HepG2 (cell line): Measurements from ENCODE around the gene KDM4B. TPM values are rescaled to one million over a fixed set of nuclear protein-coding genes. Genes with fewer than 3 reads are reported as not detected.

Source experiments
- ARID4A ChIP-seq: sonication (generic); formaldehyde crosslinking; IDR thresholded peaks from 2 replicates; pipeline ENCODE4 v1.5.0; 2020; ENCODE audit warnings: mild to moderate bottlenecking, missing genetic modification reagents, borderline replicate concordance
- CHCHD3 ChIP-seq: sonication (generic); formaldehyde crosslinking; IDR thresholded peaks from 2 replicates; pipeline ENCODE4 v1.8.0; 2022; ENCODE audit warnings: mild to moderate bottlenecking, missing genetic modification reagents, moderate library complexity
- ETV6 ChIP-seq: sonication (generic); formaldehyde crosslinking; conservative IDR thresholded peaks from 2 replicates; pipeline ENCODE4 v1.4.0; 2020; ENCODE audit warnings: missing genetic modification reagents
- FOXC1 ChIP-seq: sonication (generic); formaldehyde crosslinking; IDR thresholded peaks from 2 replicates; pipeline ENCODE4 v1.8.0; 2022; ENCODE audit warnings: mild to moderate bottlenecking, missing genetic modification reagents, borderline replicate concordance
- HNF4A ChIP-seq: sonication (generic); formaldehyde crosslinking; IDR thresholded peaks from 2 replicates; pipeline ENCODE4 v1.4.0; 2020; ENCODE audit warnings: missing genetic modification reagents
- KDM3A ChIP-seq: IDR thresholded peaks from 2 replicates; pipeline ENCODE4 v1.6.1; 2018; ENCODE audit warnings: low read depth, missing compliant biosample characterization
- MEIS2 ChIP-seq: sonication (generic); formaldehyde crosslinking; IDR thresholded peaks from 2 replicates; pipeline ENCODE4 v1.9.0; 2021; ENCODE audit warnings: mild to moderate bottlenecking, missing genetic modification reagents
- POGZ ChIP-seq: sonication (generic); formaldehyde crosslinking; IDR thresholded peaks from 2 replicates; pipeline ENCODE4 v1.4.0; 2020; ENCODE audit warnings: mild to moderate bottlenecking, missing genetic modification reagents
- RAD21 ChIP-seq: fragments of 450-650 bp; formaldehyde crosslinking; IDR thresholded peaks from 2 replicates; pipeline ENCODE4 v1.5.0; 2020; ENCODE audit warnings: mild to moderate bottlenecking
- SMC3 ChIP-seq: IDR thresholded peaks from 2 replicates; pipeline ENCODE4 v1.6.1; 2011; ENCODE audit warnings: low read length, improper control_type of control experiment
- THAP7 ChIP-seq: sonication (generic); formaldehyde crosslinking; IDR thresholded peaks from 2 replicates; pipeline ENCODE4 v1.8.1; 2023; ENCODE audit warnings: mild to moderate bottlenecking, missing genetic modification reagents
- ZFAT ChIP-seq: sonication (generic); formaldehyde crosslinking; conservative IDR thresholded peaks from 2 replicates; pipeline ENCODE4 v1.8.1; 2023; ENCODE audit warnings: missing genetic modification reagents, inconsistent platforms
- ZFP62 ChIP-seq: sonication (generic); formaldehyde crosslinking; IDR thresholded peaks from 2 replicates; pipeline ENCODE4 v1.4.0; 2020; ENCODE audit warnings: missing genetic modification reagents
- ZNF607 ChIP-seq: sonication (generic); formaldehyde crosslinking; IDR thresholded peaks from 2 replicates; pipeline ENCODE4 v1.5.1; 2020; ENCODE audit warnings: missing genetic modification reagents, mild to moderate bottlenecking, borderline replicate concordance
- ZNF614 ChIP-seq: IDR thresholded peaks from 2 replicates; pipeline ENCODE4 v1.6.1; 2018; ENCODE audit warnings: missing biosample characterization, missing genetic modification reagents, inconsistent platforms, borderline replicate concordance
- ZNF792 ChIP-seq: IDR thresholded peaks from 2 replicates; pipeline ENCODE4 v1.6.1; 2016
- polyA plus RNA-seq, 8 experiments: library from polyadenylated mRNA; depleted of rRNA in 3 of 8; stranded (reverse) in 7 of 8; unstranded in 1 of 8; fragments of >200 nt; fragmentation: Illumina TruSeq in 4 of 8; extraction: Trizol in 4 of 8; gene quantifications; 2 replicates each; pipeline versions ENCODE4 v1.2.1 to v1.2.3, GENCODE V29; 2011 to 2016; ENCODE audit warnings: low read depth in 4 of 8, missing spikeins in 1 of 8, mixed read lengths in 1 of 8; ENCODE audit not compliant: insufficient read depth in 1 of 8
- total RNA-seq, 5 experiments: library from RNA; depleted of rRNA; stranded (reverse); fragments of >200 nt; fragmentation: Illumina TruSeq; extraction: Trizol; gene quantifications; 2 replicates each; pipeline ENCODE4 v1.2.3, GENCODE V29; 2016; ENCODE audit warnings: low read depth in 1 of 5

The KDM4B gene
- total and polyA plus RNA-seq, 2 of the 13 experiments (the other 11 are each of a cell fraction or from before 2014, with no cell fraction given): 4.9 to 14.6 TPM

GRCh38 chr19:5031231-5032100 is 62.6 kb downstream of the KDM4B start (continued):
- no peak for TF ChIP-seq POGZ
- TF ChIP-seq RAD21: peak; percentile 95
- TF ChIP-seq FOXC1: peak; percentile 65; the same call in 1 of the 2 replicates
- TF ChIP-seq HNF4A (CRISPR knock-in tag): no peak
- TF ChIP-seq ZNF614 (CRISPR knock-in tag): peak; percentile 34; the same call in 1 of the 2 replicates
- TF ChIP-seq ZNF607: no peak
- peak; percentile 79 for TF ChIP-seq KDM3A
- peak; percentile 44; the same call in 1 of the 2 replicates for TF ChIP-seq ZNF792
- TF ChIP-seq ARID4A (CRISPR knock-in tag): peak; percentile 51
- TF ChIP-seq CHCHD3: no peak
- no peak for TF ChIP-seq ZFAT (CRISPR knock-in tag)
- TF ChIP-seq ETV6 (CRISPR knock-in tag): no peak
- TF ChIP-seq THAP7: no peak
- peak; percentile 51 for TF ChIP-seq SMC3
- no peak for TF ChIP-seq MEIS2 (CRISPR knock-in tag)
- no peak for TF ChIP-seq ZFP62 (CRISPR knock-in tag)
